Stimulated activated CD4-positive, alpha-beta T cell treated with anti-CD3 and anti-CD28 coated beads, Interleukin-1b, Interleukin-23, amount 100 ng/mL, for 1 hour (primary cell): Measurements from ENCODE around the gene PSMG2.

Experiments
- DNase-seq, 2 donors: peaks; one replicate each; pipeline ENCODE4 v3.0.0-alpha.2; 2020; ENCODE audit warnings: low read depth in 2 of 2

PSMG2 gene, protein sequence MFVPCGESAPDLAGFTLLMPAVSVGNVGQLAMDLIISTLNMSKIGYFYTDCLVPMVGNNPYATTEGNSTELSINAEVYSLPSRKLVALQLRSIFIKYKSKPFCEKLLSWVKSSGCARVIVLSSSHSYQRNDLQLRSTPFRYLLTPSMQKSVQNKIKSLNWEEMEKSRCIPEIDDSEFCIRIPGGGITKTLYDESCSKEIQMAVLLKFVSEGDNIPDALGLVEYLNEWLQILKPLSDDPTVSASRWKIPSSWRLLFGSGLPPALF

DNA sequence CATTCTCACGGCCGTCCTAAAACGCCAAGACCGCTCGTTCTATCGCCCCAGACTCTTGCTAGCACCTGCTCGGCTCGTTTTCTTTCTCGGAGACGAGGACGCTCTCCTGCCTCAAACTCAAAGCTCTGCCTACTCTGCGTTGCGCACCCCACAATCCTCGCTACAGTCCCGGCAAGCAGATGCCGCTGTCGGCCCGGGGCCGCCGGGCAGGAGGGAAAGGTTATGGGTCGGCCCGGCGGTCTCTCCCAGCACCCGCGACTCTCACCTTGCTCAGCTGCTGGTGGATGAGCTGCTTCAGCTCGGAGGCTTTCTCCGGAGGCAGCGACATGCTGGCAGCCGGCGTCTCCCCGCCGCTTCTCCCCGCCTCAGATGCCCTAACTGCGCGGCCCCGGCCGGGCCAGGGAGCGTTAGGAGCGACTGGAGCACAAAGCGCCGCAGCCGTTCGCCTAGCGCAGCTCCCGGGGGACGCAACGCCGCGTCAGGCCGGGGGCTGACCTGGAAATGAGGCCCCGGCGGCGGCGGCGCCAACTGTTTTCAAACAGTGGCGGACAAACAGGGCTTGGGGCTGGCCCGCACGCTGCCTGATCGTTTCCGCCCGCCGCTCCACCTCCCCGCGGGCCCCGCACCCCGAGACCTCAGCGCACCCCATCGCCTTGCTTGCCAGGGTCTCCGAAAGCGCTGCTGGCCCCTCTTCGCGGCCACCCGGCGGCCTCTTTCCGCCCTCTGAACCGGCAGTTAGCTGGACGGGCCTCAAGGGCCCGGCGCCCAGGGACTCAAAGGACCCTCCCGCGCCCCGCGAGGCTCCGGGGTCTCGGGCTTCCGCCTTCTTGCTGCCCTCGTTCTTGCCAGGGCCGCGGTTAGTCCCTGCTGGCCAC lies at the start of gene PSMG2, which contains the start of gene CEP76:
PSMG2 (plus strand) TSS at position 822 of the 875 bp plus-strand sequence. CDS start 66 bp downstream, outside the sequence.
CEP76 (minus strand) TSS at position 503 of the 875 bp plus-strand sequence; CDS start at position 328, 175 bp downstream.
- peak; percentile 50 to 63 for DNase-seq

GRCh38 chr18:12654971-12655370 lies 47.9 kb upstream of the PSMG2 start:
- DNase-seq, result no peak

- no peak for DNase-seq
Measured at GRCh38 chr18:12656605-12656937, 46.3 kb upstream of the PSMG2 start.

- no peak for DNase-seq
Measured at GRCh38 chr18:12656938-12657683, 45.7 kb upstream of the PSMG2 start.

DNA sequence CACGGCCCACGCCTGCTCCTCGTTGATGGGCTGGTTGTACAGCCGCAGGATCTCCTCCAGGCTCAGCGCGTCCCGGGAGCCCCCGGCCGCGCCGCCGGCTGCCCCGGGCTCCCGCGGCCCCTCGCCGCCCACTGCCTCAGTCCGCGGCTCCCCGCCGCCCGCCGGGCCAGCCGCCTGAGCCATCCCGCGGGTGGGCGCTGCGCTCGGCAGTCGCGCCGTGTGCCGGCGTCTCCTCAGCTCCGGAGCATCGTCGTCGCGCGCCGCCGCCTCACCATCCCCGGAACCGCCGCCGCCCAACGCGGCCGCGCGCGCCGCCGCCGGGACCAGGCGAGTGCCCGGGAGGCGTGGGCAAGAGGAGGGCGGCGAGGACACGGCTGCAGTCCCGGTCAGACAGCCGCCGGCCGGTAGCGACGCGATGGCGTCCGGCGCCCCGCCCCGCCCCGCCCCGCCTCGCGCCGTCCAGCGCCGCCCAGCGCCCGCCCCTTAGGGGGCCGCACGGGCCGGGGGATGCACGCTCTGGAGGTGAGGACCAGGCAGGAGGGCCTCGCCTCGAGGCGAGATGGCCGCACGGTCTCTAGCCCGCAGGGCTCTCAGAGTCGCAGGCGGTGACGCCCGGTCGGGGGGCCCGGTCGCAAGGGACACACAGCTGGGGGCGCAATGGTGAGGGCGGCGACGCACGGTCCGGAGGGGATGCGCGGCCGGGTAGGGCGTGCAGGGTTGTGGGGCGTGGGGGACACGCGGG lies 45.0 kb upstream of the PSMG2 start, which contains the start of gene SPIRE1:
SPIRE1 (minus strand) TSS at position 424 of the 742 bp plus-strand sequence; CDS start at position 183, 241 bp downstream.
- no peak for DNase-seq

DNA sequence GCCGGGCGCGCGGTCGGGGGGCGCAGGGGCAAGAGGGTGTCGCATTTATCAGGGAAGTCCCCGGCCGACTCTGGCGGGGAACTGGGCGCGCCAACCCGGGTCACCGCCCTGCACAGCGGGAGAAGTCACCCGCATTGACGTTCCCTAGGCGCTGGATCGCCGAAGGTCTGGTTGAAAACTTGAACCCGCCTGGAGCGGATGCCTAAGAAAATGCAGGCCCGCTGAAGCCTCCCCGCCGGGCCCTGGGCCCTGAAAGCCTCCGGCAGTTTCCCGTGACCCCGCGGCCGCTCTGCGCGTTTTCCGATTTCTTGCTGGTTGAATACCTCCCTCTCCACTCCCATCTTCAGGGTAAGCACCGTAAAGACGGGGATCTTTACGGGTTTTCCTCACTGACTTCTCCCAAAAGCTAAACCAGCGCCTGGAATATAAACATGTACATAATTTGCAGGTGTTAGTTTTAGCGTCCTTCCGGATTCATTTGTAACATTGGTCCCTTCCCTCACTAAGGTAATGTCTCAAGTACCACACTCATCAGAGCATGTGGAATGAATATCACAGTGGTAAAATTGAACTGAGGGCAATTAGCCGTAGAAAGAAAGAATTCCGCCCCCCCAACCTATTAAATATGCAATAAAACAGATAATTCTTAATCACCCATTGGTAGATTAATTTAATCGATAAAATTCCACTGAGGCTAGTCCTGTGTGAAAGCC lies 44.3 kb upstream of the PSMG2 start:
- no peak for DNase-seq

- no peak for DNase-seq
Measured at GRCh38 chr18:12659904-12660605, 42.8 kb upstream of the PSMG2 start.

DNA sequence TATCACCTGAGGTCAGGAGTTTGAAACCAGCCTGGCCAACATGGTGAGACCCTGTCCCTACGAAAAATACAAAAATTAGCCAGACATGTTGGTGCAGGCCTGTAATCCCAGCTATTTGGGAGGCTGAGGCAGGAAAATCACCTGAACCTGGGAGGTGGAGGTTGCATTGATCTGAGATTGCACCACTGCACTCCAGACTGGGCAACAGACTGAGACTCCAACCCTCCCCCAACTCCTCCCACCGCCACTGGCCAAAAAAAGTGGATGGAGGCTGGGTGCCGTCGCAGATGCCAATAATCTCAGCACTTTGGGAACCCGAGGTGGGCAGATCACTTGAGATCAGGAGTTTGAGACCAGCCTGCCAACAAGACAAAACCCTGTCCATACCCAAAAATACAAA lies 34.8 kb upstream of the PSMG2 start:
- no peak for DNase-seq

DNA sequence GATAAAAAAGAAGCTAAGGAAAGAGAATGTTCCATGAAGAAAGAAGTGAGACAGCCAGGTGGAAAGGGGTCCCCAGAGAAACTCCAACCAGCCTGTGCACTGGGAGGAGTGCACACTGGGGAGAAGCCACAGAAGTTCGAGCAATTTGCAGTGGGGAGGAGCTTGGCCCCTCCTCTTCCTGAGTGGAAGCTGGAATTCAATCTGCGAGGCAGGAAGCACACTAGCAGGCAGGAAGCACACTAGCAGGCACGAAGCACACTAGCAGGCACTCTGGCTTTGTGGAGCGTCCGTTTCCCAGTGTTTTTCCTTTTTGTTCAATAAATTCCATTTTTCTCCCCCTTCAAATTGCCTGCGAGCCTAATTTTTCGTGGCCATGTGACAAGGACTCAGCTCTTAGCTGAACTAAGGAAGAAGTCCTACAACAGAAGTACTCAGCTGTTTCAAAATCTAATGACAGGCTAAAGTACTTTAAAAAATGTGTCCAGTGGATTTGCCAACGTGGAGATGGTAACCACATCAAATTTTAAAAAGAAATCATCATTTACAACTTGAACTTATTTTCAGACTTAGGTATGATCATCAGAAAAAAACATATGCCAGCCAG lies 23.6 kb upstream of the PSMG2 start:
- no peak for DNase-seq

GRCh38 chr18:12686100-12686499 lies 16.7 kb upstream of the PSMG2 start:
- DNase-seq, result no peak

DNA sequence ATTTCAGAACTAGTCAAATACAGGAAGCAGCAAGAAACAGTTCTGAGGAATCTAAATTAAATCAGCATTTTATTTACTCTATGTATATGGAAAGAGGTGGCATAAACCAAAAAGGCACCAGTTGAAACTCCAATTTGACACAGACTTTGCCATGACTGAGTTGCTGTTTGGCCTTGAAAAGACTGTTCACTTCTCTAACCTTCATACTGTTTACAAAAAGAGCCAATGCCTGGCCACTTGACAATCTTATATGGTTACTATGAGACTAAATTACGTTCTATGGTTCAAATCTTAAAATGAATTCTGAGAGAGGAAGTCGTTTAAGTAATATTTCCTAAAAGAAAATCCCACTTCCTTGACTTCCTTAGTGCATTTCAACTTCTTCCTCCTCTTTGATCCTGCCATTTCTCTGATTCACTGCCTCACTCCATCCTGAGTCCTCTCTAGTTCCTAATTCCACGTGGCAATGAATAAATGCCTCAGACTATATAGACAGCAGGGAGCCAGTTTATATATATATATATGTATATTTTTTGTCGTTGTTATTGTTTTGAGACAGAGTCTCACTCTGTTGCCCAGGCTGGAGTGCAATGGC lies 13.5 kb upstream of the PSMG2 start:
- DNase-seq, result no peak

- no peak for DNase-seq
Measured at GRCh38 chr18:12692206-12692605, 10.6 kb upstream of the PSMG2 start.

GRCh38 chr18:12694032-12694431 lies 8.8 kb upstream of the PSMG2 start:
- no peak for DNase-seq

GRCh38 chr18:12699747-12700146 lies 3.1 kb upstream of the PSMG2 start:
- no peak for DNase-seq

DNA sequence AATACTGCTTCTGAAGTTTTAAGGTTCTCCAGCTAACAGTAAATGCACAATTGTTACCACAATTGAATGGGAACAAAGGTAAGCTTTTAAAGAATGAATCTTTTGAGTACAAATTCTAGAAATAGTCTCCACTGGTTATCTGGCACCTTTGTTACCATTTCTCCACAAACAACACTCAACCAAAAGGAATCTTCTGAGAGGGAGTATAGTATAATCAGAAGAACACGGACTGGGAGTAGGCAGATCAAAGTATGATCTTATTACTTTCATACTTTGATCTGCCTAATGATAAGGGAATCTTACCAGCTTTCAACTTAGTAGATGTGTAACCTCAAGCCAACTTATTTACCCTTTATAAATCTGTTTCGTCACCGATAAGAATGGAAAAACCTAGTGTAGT lies 1.7 kb upstream of the PSMG2 start:
- DNase-seq, result no peak

GRCh38 chr18:12703096-12703567 lies 290 bp downstream of the PSMG2 start:
- no peak for DNase-seq

GRCh38 chr18:12703664-12704063 lies 822 bp downstream of the PSMG2 start:
- no peak for DNase-seq

DNA sequence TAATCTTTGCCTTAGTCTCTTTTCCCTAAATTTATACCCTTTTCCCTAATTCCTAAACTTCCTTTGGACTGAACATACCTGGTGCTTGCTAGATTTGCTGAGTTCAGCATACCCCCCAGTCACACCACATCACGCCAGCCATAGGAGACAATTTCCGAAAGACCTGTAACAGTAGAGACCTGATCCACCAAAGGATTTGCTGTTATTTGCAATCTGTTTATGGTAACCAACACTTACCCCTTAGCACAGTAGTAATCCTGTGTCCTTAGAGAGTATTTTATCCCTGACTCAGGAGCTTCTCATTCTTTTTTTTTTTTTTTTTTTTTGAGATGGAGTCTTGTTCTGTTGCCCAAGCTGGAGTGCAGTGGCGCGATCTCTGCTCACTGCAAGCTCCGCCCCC lies 8.6 kb downstream of the PSMG2 start:
- no peak for DNase-seq
